ENCODE measurements around the gene RRAD. TPM values are rescaled to one million over a fixed set of nuclear protein-coding genes. Genes with fewer than 3 reads are reported as not detected.

The RRAD gene
- total and polyA plus RNA-seq, 7 donors, result 164 to 2,869 (median 304) TPM

GRCh38 chr16:66950437-66950836 lies 25.1 kb upstream of the RRAD start:
- peaks cover 8% of the 10 kb centered on the region for H3K9me3 ChIP-seq
- peak overlapping the region; percentile 91 for H3K27ac ChIP-seq
- peak overlapping the region; percentile 77 for H3K4me3 ChIP-seq
- H3K36me3 ChIP-seq (ENCODE audit: insufficient read depth in 1 of 2, low read depth in 1 of 2), result peaks cover 0 to 3% of the 10 kb centered on the region in 2 donors
- 57 to 76% (median 58%) methylated on average over 2 of the region's 2 CpGs for WGBS, 3 donors
- no peak for ATAC-seq
- no peak for DNase-seq
- intact Hi-C loops (cut with DNase I), result loop anchor here in 1 of 2 donors (10.0 kb wide), 1 partner anchor 56 kb away; no protein-coding TSS in a partner anchor
- H3K27me3 ChIP-seq (ENCODE audit: insufficient read depth in 3 of 3, low read length in 2 of 3), result no peaks in the 10 kb centered on the region
- peaks cover 13% of the 10 kb centered on the region for H3K4me1 ChIP-seq
- TF ChIP-seq, protein P1, sequence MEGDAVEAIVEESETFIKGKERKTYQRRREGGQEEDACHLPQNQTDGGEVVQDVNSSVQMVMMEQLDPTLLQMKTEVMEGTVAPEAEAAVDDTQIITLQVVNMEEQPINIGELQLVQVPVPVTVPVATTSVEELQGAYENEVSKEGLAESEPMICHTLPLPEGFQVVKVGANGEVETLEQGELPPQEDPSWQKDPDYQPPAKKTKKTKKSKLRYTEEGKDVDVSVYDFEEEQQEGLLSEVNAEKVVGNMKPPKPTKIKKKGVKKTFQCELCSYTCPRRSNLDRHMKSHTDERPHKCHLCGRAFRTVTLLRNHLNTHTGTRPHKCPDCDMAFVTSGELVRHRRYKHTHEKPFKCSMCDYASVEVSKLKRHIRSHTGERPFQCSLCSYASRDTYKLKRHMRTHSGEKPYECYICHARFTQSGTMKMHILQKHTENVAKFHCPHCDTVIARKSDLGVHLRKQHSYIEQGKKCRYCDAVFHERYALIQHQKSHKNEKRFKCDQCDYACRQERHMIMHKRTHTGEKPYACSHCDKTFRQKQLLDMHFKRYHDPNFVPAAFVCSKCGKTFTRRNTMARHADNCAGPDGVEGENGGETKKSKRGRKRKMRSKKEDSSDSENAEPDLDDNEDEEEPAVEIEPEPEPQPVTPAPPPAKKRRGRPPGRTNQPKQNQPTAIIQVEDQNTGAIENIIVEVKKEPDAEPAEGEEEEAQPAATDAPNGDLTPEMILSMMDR (IDR thresholded peaks at IDR 0.05), result no peak

DNA sequence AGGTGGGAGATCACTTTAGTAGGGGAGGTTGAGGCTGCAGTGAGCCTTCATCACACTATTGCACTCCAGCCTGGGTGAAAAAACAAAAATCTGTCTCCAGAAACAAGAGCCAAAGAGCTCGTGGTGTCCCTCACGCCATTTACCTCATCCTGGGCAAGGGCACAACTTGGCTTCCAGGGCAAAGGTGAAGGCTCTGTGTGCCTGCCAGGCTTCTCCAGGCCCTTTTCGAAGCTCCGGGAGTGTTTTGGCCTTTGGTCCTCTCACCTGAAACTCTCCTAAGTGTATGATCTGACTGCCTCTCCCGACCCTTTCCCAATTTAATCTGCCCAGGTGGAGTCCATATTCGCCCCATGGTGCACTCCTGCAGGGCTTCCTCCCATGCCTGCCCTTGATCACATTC lies 24.1 kb upstream of the RRAD start:
- intact Hi-C loops (cut with DNase I), result loop anchor here in 1 of 2 donors (5.0 kb wide), 1 partner anchor 52 kb away; no protein-coding TSS in a partner anchor

GRCh38 chr16:66948837-66949225 lies 23.5 kb upstream of the RRAD start:
- intact Hi-C loops (cut with DNase I), result loop anchor here in 1 of 2 donors (5.0 kb wide), 1 partner anchor 52 kb away; no protein-coding TSS in a partner anchor
- H3K4me3 ChIP-seq, result peak overlapping the region; percentile 77
- TF ChIP-seq, protein P1 (IDR thresholded peaks at IDR 0.05), result no peak
- no peaks in the 10 kb centered on the region for H3K27me3 ChIP-seq (ENCODE audit: insufficient read depth in 3 of 3, low read length in 2 of 3)
- peaks cover 0 to 8% of the 10 kb centered on the region in 2 donors for H3K36me3 ChIP-seq (ENCODE audit: insufficient read depth in 1 of 2, low read depth in 1 of 2)
- 5 to 22% (median 6%) methylated on average over 15 to 21 of the region's 21 CpGs for WGBS, 3 donors
- peaks cover 8% of the 10 kb centered on the region for H3K9me3 ChIP-seq
- peak overlapping the region; percentile 91 for H3K27ac ChIP-seq
- DNase-seq, result no peak
- ATAC-seq, result peak in 3 of 4 donors; percentile 1 to 14 (median 2)
- H3K4me1 ChIP-seq, result peaks cover 13% of the 10 kb centered on the region

More for the DNA sequence above, 24.1 kb upstream of the RRAD start:
- WGBS, 3 donors, result 26 to 49% (median 28%) methylated on average over 6 of the region's 6 CpGs
- TF ChIP-seq, protein P1 (IDR thresholded peaks at IDR 0.05), result no peak
- DNase-seq (no peak), ATAC-seq (peak in 2 of 4 donors; percentile 14)
- Histone ChIP-seq H3K27ac (peak overlapping the region; percentile 91), H3K36me3 (ENCODE audit: insufficient read depth in 1 of 2, low read depth in 1 of 2) (peaks cover 0 to 2% of the 10 kb centered on the region in 2 donors), H3K9me3 (peaks cover 8% of the 10 kb centered on the region), H3K27me3 (ENCODE audit: insufficient read depth in 3 of 3, low read length in 2 of 3) (no peaks in the 10 kb centered on the region), H3K4me3 (peak overlapping the region; percentile 77), H3K4me1 (peaks cover 13% of the 10 kb centered on the region)

GRCh38 chr16:66948134-66948836 lies 22.9 kb upstream of the RRAD start:
- ATAC-seq (peak; percentile 20 to 48 (median 37)), DNase-seq (peak in 1 of 2 donors; percentile 68)
- Histone ChIP-seq H3K36me3 (ENCODE audit: insufficient read depth in 1 of 2, low read depth in 1 of 2) (peaks cover 0 to 14% of the 10 kb centered on the region in 2 donors), H3K4me1 (peaks cover 11% of the 10 kb centered on the region), H3K4me3 (peak overlapping the region; percentile 77), H3K9me3 (peaks cover 8% of the 10 kb centered on the region), H3K27ac (peak overlapping the region; percentile 91), H3K27me3 (ENCODE audit: insufficient read depth in 3 of 3, low read length in 2 of 3) (no peaks in the 10 kb centered on the region)
- intact Hi-C loops (cut with DNase I), result loop anchor here in 1 of 2 donors (5.0 kb wide), 1 partner anchor 51 kb away; no protein-coding TSS in a partner anchor
- 0 to 4% (median 1%) methylated on average over 42 to 44 of the region's 44 CpGs for WGBS, 3 donors
- TF ChIP-seq, protein P1 (IDR thresholded peaks at IDR 0.05), result no peak
